ENCODE results near the gene BCL3. TPM values are rescaled to one million over a fixed set of nuclear protein-coding genes. Genes with fewer than 3 reads are reported as not detected.

The BCL3 gene
- total and polyA plus RNA-seq, 10 of the 15 experiments (the other 5 are each of a cell fraction or from before 2014, with no cell fraction given): 0.55 to 22.7 (median 3.6) TPM

DNA sequence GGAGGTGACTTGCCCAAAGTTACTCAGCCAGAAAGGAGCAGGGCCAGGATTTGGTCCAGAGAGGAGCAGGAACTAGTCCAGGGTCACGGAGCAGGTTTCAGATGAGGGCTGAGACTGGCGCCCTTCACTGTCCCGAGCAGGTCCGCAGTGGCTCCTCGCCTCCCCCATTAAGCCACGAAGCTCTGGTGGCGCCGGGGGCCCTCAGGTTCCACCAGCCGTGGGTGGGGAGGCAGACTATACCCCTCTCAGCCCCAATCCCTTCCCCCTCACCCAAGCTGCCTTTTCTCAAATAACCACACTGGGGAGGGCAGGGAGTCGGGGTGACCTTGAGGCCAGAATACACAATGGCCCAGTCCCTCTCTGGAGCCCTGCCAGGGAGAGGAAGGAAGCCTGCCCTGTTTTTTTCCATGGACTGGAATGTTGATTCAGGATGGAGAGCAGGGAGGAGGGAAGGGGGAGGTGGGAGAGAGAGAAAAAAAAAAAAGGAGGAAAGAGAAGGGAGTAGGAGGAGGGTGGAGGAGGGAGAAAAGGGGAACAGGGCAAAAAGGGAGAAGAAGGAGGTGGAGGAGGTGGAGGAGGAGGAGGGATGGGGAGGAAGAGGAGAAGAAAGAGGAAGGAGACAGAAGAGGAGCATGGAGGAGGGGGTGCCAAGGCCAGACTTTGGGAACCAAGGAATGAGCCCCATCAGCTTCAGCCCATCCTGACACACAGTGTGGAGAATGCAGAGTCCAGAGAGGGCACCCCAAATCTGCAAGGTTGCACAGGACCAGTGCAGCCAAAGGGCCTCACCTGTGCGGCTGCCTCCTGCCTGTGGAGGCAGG is 29.9 kb upstream of the BCL3 start:
- POLR2A ChIA-PET: interaction anchor here (0.6 to 0.7 kb wide), 3 partner anchors 60 to 436 kb away, joined by 3 to 7 read pairs (median 5); no protein-coding TSS in a partner anchor
- H3K4me1 ChIP-seq (ENCODE audit: control insufficient read depth, insufficient read depth, low read length): peaks cover 39% of the 10 kb centered on the region
- H3K79me2 ChIP-seq (ENCODE audit: control insufficient read depth, insufficient read depth, low read length): no peaks in the 10 kb centered on the region
- CTCF ChIA-PET: interaction anchor here (1.1 to 16.8 kb wide), 4 partner anchors 27 to 148 kb away, joined by 3 to 513 read pairs (median 82); no protein-coding TSS in a partner anchor
- FAIRE-seq (no peak), DNase-seq (ENCODE audit: low read depth, low spot score) (no peak), ATAC-seq (no peak)
- WGBS (ENCODE audit: insufficient coverage, insufficient replicate concordance, low lambda C conversion rate, missing lambda C conversion rate): 23% methylated on average over 9 of the region's 11 CpGs
- TF ChIP-seq JUND (IDR thresholded peaks at IDR 0.05; ENCODE audit: low read depth, low read length): no peak
- TF ChIP-seq TCF3 (IDR thresholded peaks at IDR 0.05; ENCODE audit: borderline replicate concordance, insufficient read depth, low read depth, low read length): no peak
- TF ChIP-seq, protein P1, sequence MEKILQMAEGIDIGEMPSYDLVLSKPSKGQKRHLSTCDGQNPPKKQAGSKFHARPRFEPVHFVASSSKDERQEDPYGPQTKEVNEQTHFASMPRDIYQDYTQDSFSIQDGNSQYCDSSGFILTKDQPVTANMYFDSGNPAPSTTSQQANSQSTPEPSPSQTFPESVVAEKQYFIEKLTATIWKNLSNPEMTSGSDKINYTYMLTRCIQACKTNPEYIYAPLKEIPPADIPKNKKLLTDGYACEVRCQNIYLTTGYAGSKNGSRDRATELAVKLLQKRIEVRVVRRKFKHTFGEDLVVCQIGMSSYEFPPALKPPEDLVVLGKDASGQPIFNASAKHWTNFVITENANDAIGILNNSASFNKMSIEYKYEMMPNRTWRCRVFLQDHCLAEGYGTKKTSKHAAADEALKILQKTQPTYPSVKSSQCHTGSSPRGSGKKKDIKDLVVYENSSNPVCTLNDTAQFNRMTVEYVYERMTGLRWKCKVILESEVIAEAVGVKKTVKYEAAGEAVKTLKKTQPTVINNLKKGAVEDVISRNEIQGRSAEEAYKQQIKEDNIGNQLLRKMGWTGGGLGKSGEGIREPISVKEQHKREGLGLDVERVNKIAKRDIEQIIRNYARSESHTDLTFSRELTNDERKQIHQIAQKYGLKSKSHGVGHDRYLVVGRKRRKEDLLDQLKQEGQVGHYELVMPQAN (conservative IDR thresholded peaks at IDR 0.05): no peak
- no peak for TF ChIP-seq ZNF384 (IDR thresholded peaks at IDR 0.05; ENCODE audit: borderline replicate concordance, low read depth, low read length)
- TF ChIP-seq CHD2 (IDR thresholded peaks at IDR 0.05; ENCODE audit: borderline replicate concordance, low read depth, low read length): no peak
- peak; percentile 78; the same call in 1 of the 2 replicates for TF ChIP-seq NFXL1 (IDR thresholded peaks at IDR 0.05; ENCODE audit: borderline replicate concordance)
- TF ChIP-seq EZH2 (IDR thresholded peaks at IDR 0.05; ENCODE audit: borderline replicate concordance, control insufficient read depth, low read depth, low read length): no peak
- no peak for TF ChIP-seq PML (IDR thresholded peaks at IDR 0.05; ENCODE audit: low read length)
- peak; percentile 41; the same call in 1 of the 2 replicates for TF ChIP-seq SMARCA5 (IDR thresholded peaks at IDR 0.05)
- no peak for TF ChIP-seq SP1 (IDR thresholded peaks at IDR 0.05; ENCODE audit: low read depth, low read length)
- TF ChIP-seq, protein P2, sequence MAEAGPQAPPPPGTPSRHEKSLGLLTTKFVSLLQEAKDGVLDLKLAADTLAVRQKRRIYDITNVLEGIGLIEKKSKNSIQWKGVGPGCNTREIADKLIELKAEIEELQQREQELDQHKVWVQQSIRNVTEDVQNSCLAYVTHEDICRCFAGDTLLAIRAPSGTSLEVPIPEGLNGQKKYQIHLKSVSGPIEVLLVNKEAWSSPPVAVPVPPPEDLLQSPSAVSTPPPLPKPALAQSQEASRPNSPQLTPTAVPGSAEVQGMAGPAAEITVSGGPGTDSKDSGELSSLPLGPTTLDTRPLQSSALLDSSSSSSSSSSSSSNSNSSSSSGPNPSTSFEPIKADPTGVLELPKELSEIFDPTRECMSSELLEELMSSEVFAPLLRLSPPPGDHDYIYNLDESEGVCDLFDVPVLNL (IDR thresholded peaks at IDR 0.05; ENCODE audit: low read depth, low read length): no peak
- no TSS peak for BruUV-seq (replicated peaks)
- H3K36me3 ChIP-seq (ENCODE audit: control insufficient read depth in 2 of 2, insufficient read depth in 2 of 2, low read length in 1 of 2): no peaks in the 10 kb centered on the region
- intact Hi-C loops (cut with micrococcal nuclease; ENCODE audit: unreplicated experiment) (no loop called here), in situ Hi-C loops (cut with MboI) (no loop called here)
- SMC1A ChIA-PET (ENCODE audit: uncharacterized antibody, unreplicated experiment): interaction anchor here (0.5 to 1.5 kb wide), 2 partner anchors 27 to 52 kb away, joined by 3 to 5 read pairs; no protein-coding TSS in a partner anchor
- H3K9me3 ChIP-seq (replicated peaks; ENCODE audit: control insufficient read depth, insufficient read depth, low read length): peaks cover 10% of the 10 kb centered on the region; the same call in 2 of the 3 replicates
- no peak overlapping the region for H3K4me3 ChIP-seq
- H3K9ac ChIP-seq (ENCODE audit: control insufficient read depth, insufficient read depth, low read length): no peak overlapping the region
- no peak overlapping the region for H3K4me2 ChIP-seq (ENCODE audit: control insufficient read depth, insufficient read depth)
- RAD21 ChIA-PET (ENCODE audit: unreplicated experiment): interaction anchor here (0.7 to 7.8 kb wide), 5 partner anchors 23 to 64 kb away, joined by 3 to 121 read pairs (median 3); no protein-coding TSS in a partner anchor
- no peak overlapping the region for H3K27ac ChIP-seq (ENCODE audit: control insufficient read depth, insufficient read depth)
- H3K27me3 ChIP-seq (replicated peaks in 1 of 2; ENCODE audit: control insufficient read depth in 2 of 2, insufficient read depth in 2 of 2, low read length in 1 of 2): no peaks in the 10 kb centered on the region
- H4K20me1 ChIP-seq (ENCODE audit: control insufficient read depth, insufficient read depth): no peaks in the 10 kb centered on the region
- H2AFZ ChIP-seq (ENCODE audit: control insufficient read depth, low read depth, low read length): no peak overlapping the region
